ENCODE results near the gene ADH1B. TPM values are rescaled to one million over a fixed set of nuclear protein-coding genes. Genes with fewer than 3 reads are reported as not detected.

ADH1B gene
- total and polyA plus RNA-seq, 10 of the 15 experiments (the other 5 are each of a cell fraction or from before 2014, with no cell fraction given), result 1.3 TPM; not detected in 9

DNA sequence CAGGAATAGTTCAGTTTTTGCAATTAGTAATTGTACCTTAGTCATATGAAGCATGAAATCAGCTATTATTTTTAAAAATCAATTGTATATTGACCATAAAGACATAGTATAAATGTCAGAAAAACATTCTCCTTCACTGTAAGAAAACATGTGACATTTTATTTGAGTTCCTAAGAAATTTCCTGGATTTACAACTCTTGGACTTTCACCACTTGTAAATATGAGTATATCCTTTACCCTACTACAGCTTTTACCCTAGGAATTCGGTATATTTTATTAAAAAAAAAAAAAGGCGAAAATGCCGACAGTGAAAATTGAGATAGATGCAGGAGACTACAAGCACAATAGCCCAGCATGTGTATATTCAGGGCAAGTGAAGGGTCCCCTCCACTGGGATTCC is 45.3 kb downstream of the ADH1B start (continued):
- TF ChIP-seq, protein P1, sequence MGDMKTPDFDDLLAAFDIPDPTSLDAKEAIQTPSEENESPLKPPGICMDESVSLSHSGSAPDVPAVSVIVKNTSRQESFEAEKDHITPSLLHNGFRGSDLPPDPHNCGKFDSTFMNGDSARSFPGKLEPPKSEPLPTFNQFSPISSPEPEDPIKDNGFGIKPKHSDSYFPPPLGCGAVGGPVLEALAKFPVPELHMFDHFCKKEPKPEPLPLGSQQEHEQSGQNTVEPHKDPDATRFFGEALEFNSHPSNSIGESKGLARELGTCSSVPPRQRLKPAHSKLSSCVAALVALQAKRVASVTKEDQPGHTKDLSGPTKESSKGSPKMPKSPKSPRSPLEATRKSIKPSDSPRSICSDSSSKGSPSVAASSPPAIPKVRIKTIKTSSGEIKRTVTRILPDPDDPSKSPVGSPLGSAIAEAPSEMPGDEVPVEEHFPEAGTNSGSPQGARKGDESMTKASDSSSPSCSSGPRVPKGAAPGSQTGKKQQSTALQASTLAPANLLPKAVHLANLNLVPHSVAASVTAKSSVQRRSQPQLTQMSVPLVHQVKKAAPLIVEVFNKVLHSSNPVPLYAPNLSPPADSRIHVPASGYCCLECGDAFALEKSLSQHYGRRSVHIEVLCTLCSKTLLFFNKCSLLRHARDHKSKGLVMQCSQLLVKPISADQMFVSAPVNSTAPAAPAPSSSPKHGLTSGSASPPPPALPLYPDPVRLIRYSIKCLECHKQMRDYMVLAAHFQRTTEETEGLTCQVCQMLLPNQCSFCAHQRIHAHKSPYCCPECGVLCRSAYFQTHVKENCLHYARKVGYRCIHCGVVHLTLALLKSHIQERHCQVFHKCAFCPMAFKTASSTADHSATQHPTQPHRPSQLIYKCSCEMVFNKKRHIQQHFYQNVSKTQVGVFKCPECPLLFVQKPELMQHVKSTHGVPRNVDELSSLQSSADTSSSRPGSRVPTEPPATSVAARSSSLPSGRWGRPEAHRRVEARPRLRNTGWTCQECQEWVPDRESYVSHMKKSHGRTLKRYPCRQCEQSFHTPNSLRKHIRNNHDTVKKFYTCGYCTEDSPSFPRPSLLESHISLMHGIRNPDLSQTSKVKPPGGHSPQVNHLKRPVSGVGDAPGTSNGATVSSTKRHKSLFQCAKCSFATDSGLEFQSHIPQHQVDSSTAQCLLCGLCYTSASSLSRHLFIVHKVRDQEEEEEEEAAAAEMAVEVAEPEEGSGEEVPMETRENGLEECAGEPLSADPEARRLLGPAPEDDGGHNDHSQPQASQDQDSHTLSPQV (IDR thresholded peaks at IDR 0.05), result no peak
- TF ChIP-seq ZBED1 (IDR thresholded peaks at IDR 0.05; ENCODE audit: borderline replicate concordance) (no peak), NFYB (IDR thresholded peaks at IDR 0.05; ENCODE audit: insufficient read depth, low read depth, low read length) (no peak), POU2F2 (IDR thresholded peaks at IDR 0.05; ENCODE audit: borderline replicate concordance, low read depth, low read length) (no peak)
- TF ChIP-seq, protein P2, sequence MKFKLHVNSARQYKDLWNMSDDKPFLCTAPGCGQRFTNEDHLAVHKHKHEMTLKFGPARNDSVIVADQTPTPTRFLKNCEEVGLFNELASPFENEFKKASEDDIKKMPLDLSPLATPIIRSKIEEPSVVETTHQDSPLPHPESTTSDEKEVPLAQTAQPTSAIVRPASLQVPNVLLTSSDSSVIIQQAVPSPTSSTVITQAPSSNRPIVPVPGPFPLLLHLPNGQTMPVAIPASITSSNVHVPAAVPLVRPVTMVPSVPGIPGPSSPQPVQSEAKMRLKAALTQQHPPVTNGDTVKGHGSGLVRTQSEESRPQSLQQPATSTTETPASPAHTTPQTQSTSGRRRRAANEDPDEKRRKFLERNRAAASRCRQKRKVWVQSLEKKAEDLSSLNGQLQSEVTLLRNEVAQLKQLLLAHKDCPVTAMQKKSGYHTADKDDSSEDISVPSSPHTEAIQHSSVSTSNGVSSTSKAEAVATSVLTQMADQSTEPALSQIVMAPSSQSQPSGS (IDR thresholded peaks at IDR 0.05; ENCODE audit: low read length), result no peak

DNA sequence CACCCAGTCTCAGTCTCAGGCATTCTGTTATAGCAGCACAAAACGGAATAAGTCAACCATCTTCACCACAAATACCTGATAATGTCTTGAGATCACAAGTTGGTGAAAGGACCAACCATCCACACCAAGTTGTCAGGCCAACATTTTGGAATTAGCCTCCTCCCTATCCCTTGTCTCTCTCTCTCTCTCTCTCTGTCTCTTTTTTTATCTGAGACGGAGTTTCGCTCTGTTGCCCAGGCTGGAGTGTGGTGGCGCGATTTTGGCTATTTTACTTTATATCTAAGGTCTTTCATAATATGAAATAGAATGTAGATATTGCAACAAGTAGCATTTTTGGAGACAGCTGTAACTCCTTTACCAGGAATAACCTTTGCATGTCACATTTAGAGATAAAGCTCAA is 46.2 kb downstream of the ADH1B start:
- Histone ChIP-seq H3K79me2 (ENCODE audit: control insufficient read depth, insufficient read depth, low read length) (no peaks in the 10 kb centered on the region), H3K4me3 (no peak overlapping the region), H3K27ac (ENCODE audit: control insufficient read depth, insufficient read depth) (no peak overlapping the region), H3K4me2 (ENCODE audit: control insufficient read depth, insufficient read depth) (no peak overlapping the region), H4K20me1 (ENCODE audit: control insufficient read depth, insufficient read depth) (no peaks in the 10 kb centered on the region), H3K36me3 (ENCODE audit: control insufficient read depth in 2 of 2, insufficient read depth in 2 of 2, low read length in 1 of 2) (no peaks in the 10 kb centered on the region), H3K4me1 (ENCODE audit: control insufficient read depth, insufficient read depth, low read length) (no peaks in the 10 kb centered on the region), H3K9me3 (replicated peaks; ENCODE audit: control insufficient read depth, insufficient read depth, low read length) (no peaks in the 10 kb centered on the region), H3K27me3 (replicated peaks in 1 of 2; ENCODE audit: control insufficient read depth in 2 of 2, insufficient read depth in 2 of 2, low read length in 1 of 2) (no peaks in the 10 kb centered on the region), H2AFZ (ENCODE audit: control insufficient read depth, low read depth, low read length) (no peak overlapping the region), H3K9ac (ENCODE audit: control insufficient read depth, insufficient read depth, low read length) (no peak overlapping the region)
- ChIA-PET CTCF (no interaction called here), RAD21 (ENCODE audit: unreplicated experiment) (no interaction called here), POLR2A (no interaction called here), SMC1A (ENCODE audit: uncharacterized antibody, unreplicated experiment) (no interaction called here)
- ATAC-seq, result no peak
- no TSS peak for BruUV-seq (replicated peaks)
- in situ Hi-C loops (cut with MboI), result no loop called here
- no peak for TF ChIP-seq RAD51 (IDR thresholded peaks at IDR 0.05)
- no peak for TF ChIP-seq POLR2AphosphoS2 (IDR thresholded peaks at IDR 0.05; ENCODE audit: low read depth, low read length)
- no peak for TF ChIP-seq EZH2 (IDR thresholded peaks at IDR 0.05; ENCODE audit: borderline replicate concordance, control insufficient read depth, low read depth, low read length)
- TF ChIP-seq YBX1 (IDR thresholded peaks at IDR 0.05), result no peak
- TF ChIP-seq MYC (IDR thresholded peaks at IDR 0.05; ENCODE audit: insufficient read depth, insufficient read length, insufficient replicate concordance, low read length, severe bottlenecking), result no peak
- TF ChIP-seq, protein P3, sequence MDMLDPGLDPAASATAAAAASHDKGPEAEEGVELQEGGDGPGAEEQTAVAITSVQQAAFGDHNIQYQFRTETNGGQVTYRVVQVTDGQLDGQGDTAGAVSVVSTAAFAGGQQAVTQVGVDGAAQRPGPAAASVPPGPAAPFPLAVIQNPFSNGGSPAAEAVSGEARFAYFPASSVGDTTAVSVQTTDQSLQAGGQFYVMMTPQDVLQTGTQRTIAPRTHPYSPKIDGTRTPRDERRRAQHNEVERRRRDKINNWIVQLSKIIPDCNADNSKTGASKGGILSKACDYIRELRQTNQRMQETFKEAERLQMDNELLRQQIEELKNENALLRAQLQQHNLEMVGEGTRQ (IDR thresholded peaks at IDR 0.05; ENCODE audit: borderline replicate concordance, low read depth, low read length), result no peak
- TF ChIP-seq IKZF2 (IDR thresholded peaks at IDR 0.05), result no peak
- no peak for TF ChIP-seq HDAC2 (IDR thresholded peaks at IDR 0.05)
- no peak for TF ChIP-seq EED (IDR thresholded peaks at IDR 0.05; ENCODE audit: low read depth)
- TF ChIP-seq, protein P4, sequence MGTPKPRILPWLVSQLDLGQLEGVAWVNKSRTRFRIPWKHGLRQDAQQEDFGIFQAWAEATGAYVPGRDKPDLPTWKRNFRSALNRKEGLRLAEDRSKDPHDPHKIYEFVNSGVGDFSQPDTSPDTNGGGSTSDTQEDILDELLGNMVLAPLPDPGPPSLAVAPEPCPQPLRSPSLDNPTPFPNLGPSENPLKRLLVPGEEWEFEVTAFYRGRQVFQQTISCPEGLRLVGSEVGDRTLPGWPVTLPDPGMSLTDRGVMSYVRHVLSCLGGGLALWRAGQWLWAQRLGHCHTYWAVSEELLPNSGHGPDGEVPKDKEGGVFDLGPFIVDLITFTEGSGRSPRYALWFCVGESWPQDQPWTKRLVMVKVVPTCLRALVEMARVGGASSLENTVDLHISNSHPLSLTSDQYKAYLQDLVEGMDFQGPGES (IDR thresholded peaks at IDR 0.05), result no peak
- TF ChIP-seq SUPT20H (IDR thresholded peaks at IDR 0.05; ENCODE audit: borderline replicate concordance, control insufficient read depth, low read depth, low read length), result no peak
- no peak for TF ChIP-seq HCFC1 (IDR thresholded peaks at IDR 0.05; ENCODE audit: low read length)
- 14% methylated on average over 5 of the region's 5 CpGs for WGBS (ENCODE audit: insufficient coverage, insufficient replicate concordance, low lambda C conversion rate, missing lambda C conversion rate)
- FAIRE-seq, result no peak
- DNase-seq (ENCODE audit: low read depth, low spot score), result no peak
- intact Hi-C loops (cut with micrococcal nuclease; ENCODE audit: unreplicated experiment), result no loop called here

Data from GM12878 (cell line).